ENCODE measurements around the gene CRIM1.

CRIM1 gene

DNA sequence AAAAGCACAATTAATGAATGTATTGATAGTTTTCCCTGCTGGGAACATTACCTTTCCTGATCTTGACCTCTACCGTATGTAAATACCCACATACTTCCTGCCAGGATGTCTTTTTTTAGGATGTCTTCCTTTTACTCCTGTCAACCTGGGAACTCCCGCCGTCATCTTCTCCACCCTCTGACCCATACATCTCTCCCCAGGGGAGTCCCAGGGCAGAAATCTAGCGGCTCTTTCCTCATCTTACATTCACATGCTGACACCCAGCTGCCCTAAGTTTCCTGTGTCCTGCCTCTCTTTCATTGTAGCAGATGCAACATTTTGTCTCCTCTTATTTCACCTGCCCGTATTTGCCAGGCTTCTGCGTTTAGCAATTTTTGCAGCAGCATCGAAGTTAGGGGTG lies 107.8 kb downstream of the CRIM1 start:
- no peaks in the 10 kb centered on the region for H3K36me3 ChIP-seq
- no peak for TF ChIP-seq CTCF (IDR thresholded peaks at IDR 0.05; ENCODE audit: low read depth, low read length)

GRCh38 chr2:36464006-36464721 lies 108.6 kb downstream of the CRIM1 start:
- Histone ChIP-seq H3K36me3 (no peaks in the 10 kb centered on the region), H3K27ac (no peak overlapping the region), H3K27me3 (ENCODE audit: insufficient read depth, low read depth, severe bottlenecking) (no peaks in the 10 kb centered on the region), H3K9me3 (ENCODE audit: severe bottlenecking) (no peaks in the 10 kb centered on the region), H3K4me3 (ENCODE audit: low read depth, low read length) (no peak overlapping the region)
- no peak for TF ChIP-seq CTCF (IDR thresholded peaks at IDR 0.05; ENCODE audit: low read depth, low read length)
- no peak for DNase-seq

More for the DNA sequence above, 107.8 kb downstream of the CRIM1 start:
- Histone ChIP-seq H3K27me3 (ENCODE audit: insufficient read depth, low read depth, severe bottlenecking) (no peaks in the 10 kb centered on the region), H3K27ac (no peak overlapping the region), H3K9me3 (ENCODE audit: severe bottlenecking) (no peaks in the 10 kb centered on the region), H3K4me3 (ENCODE audit: low read depth, low read length) (no peak overlapping the region)
- no peak for DNase-seq

- Histone ChIP-seq H3K36me3 (no peaks in the 10 kb centered on the region), H3K9me3 (ENCODE audit: severe bottlenecking) (no peaks in the 10 kb centered on the region), H3K4me3 (ENCODE audit: low read depth, low read length) (no peak overlapping the region), H3K27ac (no peak overlapping the region), H3K27me3 (ENCODE audit: insufficient read depth, low read depth, severe bottlenecking) (no peaks in the 10 kb centered on the region)
- no peak for TF ChIP-seq CTCF (IDR thresholded peaks at IDR 0.05; ENCODE audit: low read depth, low read length)
- DNase-seq, result no peak
Measured at GRCh38 chr2:36466135-36466534, 110.6 kb downstream of the CRIM1 start.

DNA sequence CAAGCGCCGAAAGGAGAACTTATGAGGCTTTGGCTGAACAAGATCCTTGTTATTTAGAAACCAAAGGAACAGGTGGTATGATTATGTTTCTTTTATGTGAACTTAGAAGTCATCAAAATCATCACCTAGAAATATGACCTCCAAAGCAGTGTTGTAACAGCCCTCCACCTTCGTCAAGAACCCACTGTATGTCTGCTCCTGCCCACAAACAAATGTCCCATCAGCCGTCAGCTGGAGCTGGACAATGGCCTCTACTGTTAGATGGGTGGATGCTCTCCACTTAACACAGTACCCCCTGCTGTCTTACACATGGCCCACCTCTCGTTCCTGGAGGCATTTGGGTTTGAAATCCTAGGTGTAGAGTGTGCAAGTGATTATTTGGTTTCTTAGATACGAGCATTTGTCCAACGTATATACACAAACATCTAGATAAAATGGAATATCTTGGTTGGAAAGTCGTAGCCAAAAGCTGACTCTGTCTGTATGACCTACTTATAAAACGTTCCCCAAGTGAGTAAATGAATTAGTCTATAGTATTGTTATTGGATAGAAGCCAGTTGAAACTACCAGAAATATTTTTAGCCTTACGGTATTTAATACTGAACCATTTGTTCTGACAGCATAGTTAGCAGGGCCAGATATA lies 113.0 kb downstream of the CRIM1 start:
- H3K36me3 ChIP-seq, result no peaks in the 10 kb centered on the region

DNA sequence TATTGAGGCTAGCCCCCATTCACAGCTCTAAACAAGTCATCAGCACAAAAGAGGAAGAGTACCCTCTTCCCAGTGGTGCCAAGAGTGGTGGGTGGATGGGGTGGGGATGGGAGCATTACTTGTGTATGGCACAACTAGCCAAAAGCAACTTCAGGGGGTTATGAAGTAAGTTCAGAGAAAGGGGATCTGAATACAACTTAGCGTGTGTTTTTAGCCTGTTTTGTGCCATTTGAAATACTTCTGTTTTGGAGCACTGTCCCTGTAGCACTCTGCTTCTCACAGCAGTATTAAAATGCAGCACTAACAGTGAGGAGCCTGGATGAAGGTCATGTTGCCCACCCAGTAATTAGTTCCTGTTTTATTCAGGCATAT lies 113.5 kb downstream of the CRIM1 start:
- no peak overlapping the region for H3K4me3 ChIP-seq (ENCODE audit: low read depth, low read length)
- no peak overlapping the region for H3K27ac ChIP-seq
- DNase-seq, result no peak
- no peak for TF ChIP-seq CTCF (IDR thresholded peaks at IDR 0.05; ENCODE audit: low read depth, low read length)
- no peaks in the 10 kb centered on the region for H3K27me3 ChIP-seq (ENCODE audit: insufficient read depth, low read depth, severe bottlenecking)
- no peaks in the 10 kb centered on the region for H3K9me3 ChIP-seq (ENCODE audit: severe bottlenecking)
- H3K36me3 ChIP-seq, result no peaks in the 10 kb centered on the region

More for the DNA sequence above, 113.0 kb downstream of the CRIM1 start:
- Histone ChIP-seq H3K4me3 (ENCODE audit: low read depth, low read length) (no peak overlapping the region), H3K27me3 (ENCODE audit: insufficient read depth, low read depth, severe bottlenecking) (no peaks in the 10 kb centered on the region), H3K9me3 (ENCODE audit: severe bottlenecking) (no peaks in the 10 kb centered on the region), H3K27ac (no peak overlapping the region)
- DNase-seq, result no peak
- TF ChIP-seq CTCF (IDR thresholded peaks at IDR 0.05; ENCODE audit: low read depth, low read length), result no peak
